ENCODE measurements around the gene C1orf35. TPM values are rescaled to one million over a fixed set of nuclear protein-coding genes. Genes with fewer than 3 reads are reported as not detected.

The C1orf35 gene
- 9.5 TPM for polyA plus RNA-seq (2013, experiment 1 of 2; ENCODE audit: insufficient read length)
- 10.4 TPM for polyA plus RNA-seq (2013, experiment 2 of 2; ENCODE audit: insufficient read length)

DNA sequence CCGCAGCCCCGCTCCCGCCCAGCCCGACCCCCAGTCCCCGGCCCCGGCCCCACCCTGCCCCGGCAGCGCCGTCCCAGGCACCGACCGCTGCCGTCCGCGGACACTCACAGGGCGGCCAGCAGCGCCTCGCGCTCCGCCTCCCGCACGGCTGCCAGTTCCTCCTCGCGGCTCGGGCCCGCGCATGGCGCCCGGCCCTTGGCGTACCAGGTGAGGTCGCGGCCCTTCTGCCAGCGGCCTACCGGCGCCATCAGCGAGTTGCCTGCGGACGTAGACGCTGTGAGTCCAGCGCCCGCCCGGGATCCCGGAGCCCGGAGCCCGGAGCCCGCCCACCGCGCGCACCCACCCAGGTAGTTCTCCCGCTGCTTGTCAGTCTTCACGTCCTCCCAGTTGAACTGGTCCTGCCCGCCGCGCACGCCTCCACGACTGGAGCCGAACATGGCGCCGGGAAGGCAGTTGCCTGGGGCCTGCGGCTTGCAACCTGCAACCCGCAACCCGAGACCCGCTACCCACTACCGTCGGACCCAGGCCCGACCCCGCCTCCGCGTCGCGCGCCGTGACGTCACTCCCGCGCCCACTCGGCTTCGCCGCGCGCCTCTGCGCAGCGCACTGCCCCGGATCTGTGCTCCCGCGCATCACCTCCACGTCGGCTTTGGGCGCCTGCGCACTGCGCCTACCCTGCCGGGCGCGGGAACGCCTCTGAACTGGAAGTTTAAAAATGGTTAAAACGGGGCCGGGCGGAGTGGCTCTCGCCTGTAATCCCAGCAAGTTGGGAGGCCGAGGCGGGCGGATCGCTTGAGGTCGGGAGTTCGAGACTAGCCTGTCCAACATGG is at the start of gene C1orf35:
TSS of gene C1orf35 (minus strand) at position 535 of the 830 bp plus-strand sequence. CDS start at position 437, 98 bp downstream.
- DNase-seq, result peak; percentile 93

DNA sequence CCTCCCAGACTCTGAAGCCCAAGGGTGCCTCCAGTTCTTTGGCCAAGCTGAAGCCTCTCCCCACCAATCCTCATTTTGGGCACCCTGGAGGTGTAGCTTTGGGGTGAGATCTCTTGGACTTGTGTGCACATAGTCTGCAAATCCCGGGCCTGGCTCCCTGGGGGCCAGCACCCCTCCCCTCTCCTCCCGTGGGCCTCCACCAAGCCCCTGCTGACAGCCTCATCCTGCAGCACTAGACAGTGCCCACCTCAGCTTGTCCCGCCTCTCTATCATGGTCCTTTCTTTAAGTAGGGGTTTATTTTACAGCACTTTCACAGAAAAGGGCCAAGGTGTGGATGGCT is 49.8 kb upstream of the C1orf35 start:
- no peak for DNase-seq

DNA sequence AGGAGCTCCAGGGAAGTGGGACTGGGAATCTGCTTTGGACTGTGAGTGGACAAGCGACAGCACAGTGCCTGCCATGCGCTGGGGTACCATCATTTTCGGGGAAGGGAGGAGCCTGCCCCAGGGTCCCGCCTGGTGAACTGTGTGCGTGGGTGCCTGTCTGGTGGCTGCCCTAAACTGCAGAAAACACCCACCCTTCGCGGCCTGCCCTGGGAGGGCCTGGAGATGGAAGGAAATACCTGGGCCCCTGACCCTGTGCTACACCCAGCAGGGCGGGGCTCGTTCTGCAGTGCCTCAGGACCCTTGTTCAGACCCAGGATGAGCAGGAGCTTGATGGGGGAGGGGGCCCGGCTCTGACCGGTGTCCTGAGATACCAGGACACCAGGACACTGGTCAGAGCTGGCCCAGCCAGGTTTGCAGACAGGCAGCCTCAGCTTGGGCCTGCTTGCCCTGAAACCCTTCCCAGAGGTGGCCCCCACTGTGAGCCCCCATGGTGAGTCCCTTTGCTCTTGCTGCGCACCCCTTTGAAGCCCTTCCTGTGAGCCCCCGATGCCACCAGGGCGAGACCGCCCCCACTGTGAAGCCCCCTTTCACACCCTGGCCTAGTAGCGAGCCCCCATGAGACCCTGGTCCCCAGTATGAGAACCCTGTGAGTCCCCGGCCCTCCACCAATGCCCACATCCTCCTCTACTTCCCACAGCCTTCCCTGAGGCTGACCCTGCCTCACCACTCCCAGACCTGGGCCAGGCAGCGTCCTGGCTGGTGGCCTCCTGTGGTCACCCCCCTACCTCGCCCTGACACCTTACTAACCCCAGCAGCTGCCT is 49.2 kb upstream of the C1orf35 start:
- no peak for DNase-seq

DNA sequence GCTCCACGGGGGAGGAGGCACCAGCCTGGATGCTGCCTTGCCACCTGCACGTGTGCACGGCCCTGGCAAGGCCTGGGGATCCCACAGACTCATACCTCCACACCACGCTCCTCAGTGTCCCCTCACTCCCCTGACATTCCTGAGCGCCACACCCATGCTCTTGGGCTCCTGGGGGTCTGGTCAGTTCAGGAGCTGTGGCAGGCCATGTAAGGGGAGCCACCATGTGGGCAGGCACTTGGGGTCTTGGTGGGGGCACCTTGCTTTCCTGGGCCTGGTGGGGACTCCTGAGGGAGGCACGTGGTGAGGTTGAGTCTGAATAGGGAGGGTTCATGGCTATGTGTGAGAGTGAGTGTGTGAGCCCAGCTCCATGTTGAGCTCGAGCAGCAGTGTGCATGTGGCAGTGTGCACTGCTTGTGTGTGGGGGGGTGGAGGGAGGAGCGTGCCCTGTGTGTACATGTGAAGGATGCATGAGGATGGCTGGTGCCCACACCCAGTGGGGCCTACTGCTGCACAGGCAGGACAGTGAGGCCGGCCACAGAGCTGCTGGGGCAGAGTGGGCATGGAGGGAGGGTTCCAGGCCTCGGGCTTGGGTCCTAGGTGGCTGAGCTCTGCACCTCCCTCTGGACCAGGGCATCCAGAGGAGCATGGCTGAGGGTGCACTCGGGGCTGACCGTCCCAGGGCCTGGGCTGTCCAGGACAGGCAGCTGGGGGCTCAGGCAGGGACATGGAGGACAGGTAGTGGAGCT is 48.2 kb upstream of the C1orf35 start:
- no peak for DNase-seq

- peak; percentile 72 for DNase-seq
These were observed 47.5 kb upstream of the C1orf35 start for GRCh38 chr1:228150461-228151179.

DNA sequence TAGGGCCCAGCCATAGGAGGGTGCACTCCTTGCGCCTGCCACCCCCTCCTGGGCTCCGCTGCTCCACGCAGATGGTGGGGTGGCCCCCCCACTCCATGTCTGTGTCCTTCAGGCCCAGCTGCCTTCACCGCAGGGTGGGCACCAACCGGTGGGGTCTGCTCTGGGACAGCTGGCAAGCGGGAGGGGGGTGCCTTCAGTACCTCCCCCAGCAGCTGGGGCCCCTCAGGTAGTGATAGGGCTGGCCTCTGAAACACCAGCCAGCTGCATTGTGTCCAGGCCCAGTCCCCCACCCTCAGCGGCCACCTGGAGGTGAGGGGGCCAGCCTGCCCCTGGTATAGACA is 47.0 kb upstream of the C1orf35 start:
- DNase-seq, result no peak

- no peak for DNase-seq
These were observed 46.4 kb upstream of the C1orf35 start, which contains the start of gene GJC2 for GRCh38 chr1:228149406-228150119. TSS of gene GJC2 (plus strand) at chr1:228149930. CDS start at chr1:228157759, 7,829 bp downstream.

- DNase-seq, result no peak
These were observed 45.8 kb upstream of the C1orf35 start for GRCh38 chr1:228148935-228149405.

DNA sequence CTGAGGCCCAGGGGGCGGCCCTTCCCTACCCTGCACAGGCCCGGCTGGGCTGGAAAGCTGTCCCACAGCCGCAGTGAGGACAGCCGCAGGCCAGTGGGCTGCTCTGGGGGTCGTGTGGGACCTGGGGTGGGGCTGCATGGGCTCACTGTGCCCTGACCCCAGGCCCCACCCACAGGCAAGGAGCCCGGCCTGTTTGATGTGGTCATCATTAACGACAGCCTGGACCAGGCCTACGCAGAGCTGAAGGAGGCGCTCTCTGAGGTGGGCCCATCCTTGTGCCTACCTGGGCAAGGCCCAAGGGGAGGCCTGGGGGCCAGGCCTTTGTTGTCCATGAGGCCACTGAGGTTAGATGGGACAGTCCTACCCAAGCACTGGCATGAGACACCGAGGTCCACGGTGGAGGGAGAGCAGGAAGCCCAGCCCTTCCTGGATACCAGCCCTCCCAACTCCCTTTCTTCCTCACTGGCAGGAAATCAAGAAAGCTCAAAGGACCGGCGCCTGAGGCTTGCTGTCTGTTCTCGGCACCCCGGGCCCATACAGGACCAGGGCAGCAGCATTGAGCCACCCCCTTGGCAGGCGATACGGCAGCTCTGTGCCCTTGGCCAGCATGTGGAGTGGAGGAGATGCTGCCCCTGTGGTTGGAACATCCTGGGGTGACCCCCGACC is 45.2 kb upstream of the C1orf35 start:
- no peak for DNase-seq

GRCh38 chr1:228147768-228148167 is 44.6 kb upstream of the C1orf35 start:
- no peak for DNase-seq

- DNase-seq, result no peak
These were observed 44.1 kb upstream of the C1orf35 start for GRCh38 chr1:228147151-228147693.

GRCh38 chr1:228146417-228147150 is 43.5 kb upstream of the C1orf35 start:
- DNase-seq, result no peak

GRCh38 chr1:228145463-228146416 is 42.6 kb upstream of the C1orf35 start:
- DNase-seq, result no peak

GRCh38 chr1:228144993-228145343 is 41.8 kb upstream of the C1orf35 start:
- DNase-seq, result no peak

GRCh38 chr1:228144193-228144992 is 41.3 kb upstream of the C1orf35 start:
- no peak for DNase-seq

GRCh38 chr1:228143480-228144192 is 40.5 kb upstream of the C1orf35 start:
- no peak for DNase-seq

DNA sequence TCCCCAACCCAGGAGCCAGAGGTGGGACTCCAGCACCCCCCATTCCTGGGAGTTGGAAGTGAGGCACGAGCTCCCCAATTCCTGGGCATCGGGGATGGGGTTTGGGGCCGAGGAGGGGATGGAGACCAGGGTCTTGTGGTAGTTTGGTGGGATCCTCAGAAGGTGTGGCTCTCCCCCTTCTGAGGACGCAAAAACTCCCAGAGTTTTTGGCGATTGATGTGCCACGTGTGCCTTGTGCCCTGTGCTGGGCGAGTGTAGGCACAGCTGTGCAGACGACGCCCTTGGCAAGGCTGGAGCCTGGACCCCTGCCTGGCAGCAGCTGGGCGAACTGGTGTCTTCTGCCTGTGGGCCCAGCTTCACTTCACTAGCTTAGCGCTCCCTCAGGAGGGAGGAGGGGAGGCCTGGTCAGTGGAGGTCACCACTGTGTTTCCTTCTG is 39.6 kb upstream of the C1orf35 start:
- DNase-seq, result no peak

Measured in fibroblast of skin of scalp (primary cell).